Activated CD4-positive, alpha-beta T cell treated with anti-CD3 and anti-CD28 coated beads, Interleukin-2, amount 50 U/mL, for 16 hours (primary cell): ENCODE data around the gene DENND1A.
"Not testable (repeated sequence)": the region's sequence is repeated elsewhere in the genome, so short reads cannot be mapped to it uniquely, and the experiment has no call there.

Source experiments
- DNase-seq: peaks from one replicate; pipeline ENCODE4 v3.0.0-alpha.2; 2020

DENND1A gene

DNA sequence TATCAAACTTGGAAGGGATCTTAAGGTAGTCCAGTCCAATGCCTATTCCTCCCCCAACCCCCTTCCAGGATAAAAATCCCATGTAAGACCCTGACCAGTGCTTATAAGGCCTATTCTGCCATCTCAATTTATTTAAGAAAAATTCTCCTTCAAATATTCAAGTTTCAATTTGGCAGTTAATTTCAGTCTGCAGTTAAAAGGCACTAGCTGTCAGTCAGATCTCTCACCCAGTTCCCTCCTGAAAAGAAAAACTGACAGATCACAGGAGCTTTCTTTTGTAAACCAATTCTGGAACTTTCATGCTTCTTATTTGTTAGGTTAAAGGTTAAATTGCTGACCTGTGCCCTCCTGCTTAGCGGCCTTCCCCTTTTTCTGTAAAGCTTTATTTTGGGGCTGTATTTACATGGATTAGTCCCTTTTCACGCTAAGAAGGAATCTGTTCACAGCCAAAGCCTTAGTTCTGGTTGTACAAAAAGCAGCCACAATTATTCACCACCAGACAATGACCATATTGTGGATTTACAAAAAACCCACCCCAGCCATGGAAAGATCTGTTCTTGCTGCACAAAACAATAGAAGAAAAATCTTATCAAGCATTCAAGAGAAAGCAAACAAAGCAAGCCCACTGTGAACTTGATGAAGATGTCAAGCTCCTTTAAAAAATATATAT lies 68.7 kb downstream of the DENND1A start:
- DNase-seq = no peak

DNA sequence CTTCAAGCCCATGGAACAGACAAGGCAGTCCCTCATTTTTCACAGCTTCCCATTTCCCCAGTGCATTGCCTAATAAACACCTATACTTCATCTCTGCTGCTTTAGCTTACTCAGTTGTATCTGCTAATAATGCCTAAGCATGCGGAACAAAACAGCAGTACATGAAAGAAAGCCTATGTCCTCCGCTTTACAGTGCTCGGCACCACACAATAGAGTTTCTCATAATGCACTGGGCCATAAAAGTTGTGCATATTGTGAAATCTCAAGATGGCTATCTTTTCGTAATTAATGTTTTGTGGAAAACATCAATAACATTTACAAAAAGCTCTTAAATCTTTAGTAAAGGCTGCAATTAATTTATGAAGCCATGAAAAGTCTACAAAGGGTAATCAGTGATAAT lies 69.3 kb downstream of the DENND1A start:
- DNase-seq = no peak

DNA sequence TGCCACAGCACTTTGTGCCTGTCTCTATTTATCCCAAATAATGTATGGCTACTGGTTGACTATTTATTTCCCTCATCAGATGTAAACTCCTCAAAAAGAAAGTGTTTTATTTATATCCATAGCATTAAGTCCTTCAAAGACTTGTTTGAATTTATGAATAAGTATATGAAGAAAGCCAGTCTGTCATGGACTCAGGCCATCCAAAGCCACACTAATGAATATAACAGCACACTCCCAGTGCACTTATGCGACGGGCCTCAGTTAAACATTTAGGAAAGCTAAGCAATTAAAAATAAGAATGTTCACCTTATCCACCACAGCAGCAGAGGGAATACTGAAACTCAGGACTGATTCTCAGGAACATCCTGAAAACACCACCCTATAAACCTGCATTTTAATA lies 77.5 kb downstream of the DENND1A start:
- no peak for DNase-seq

DNA sequence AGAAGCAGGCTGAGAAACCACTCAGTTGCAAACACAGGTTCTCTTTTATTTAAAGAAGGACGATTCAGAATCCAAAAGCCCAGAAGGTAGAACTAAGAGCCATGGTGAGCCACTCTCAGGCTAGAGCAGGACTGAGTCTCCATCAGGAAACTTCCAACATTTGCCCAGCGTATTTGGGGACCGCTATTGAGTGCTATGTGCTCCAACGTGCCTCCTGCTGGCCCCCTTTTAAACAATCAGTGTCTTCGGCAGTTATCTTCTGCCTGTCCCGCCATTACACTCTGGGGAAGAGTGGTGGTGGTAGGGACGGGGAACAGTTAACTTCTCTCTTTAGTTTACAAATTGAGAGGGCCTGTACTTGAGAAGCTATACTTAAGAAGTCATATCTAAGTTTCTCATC lies 78.1 kb downstream of the DENND1A start:
- no peak for DNase-seq

DNA sequence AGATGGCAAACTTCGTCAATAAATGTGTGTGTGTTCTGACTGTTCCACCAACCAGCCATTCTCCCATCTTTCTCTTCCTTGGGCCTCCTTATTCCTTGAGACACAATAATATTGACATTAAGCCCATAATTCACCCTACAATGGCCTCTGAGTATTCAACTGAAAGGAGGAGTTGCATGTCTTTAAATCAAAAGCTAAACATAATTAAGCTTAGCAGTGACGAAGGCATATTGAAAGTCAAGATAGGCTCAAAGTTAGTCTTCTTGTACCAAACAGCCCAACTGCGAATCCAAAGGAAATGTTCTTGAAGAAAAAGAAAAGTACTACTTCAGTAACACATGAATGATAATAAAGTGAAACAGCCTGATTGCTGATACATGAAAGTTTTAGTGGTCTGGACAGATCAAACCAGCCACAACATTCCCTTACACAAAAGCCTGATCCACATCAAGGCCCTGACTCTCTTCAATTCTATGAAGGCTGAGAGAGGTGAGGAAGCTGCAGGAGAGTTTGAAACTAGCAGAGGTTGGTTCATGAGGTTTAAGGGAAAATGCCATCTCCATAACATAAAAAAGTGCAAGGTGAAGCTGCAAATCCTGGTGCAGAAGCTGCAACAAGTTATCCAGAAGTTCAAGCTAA lies 81.4 kb downstream of the DENND1A start:
- DNase-seq = no peak

DNA sequence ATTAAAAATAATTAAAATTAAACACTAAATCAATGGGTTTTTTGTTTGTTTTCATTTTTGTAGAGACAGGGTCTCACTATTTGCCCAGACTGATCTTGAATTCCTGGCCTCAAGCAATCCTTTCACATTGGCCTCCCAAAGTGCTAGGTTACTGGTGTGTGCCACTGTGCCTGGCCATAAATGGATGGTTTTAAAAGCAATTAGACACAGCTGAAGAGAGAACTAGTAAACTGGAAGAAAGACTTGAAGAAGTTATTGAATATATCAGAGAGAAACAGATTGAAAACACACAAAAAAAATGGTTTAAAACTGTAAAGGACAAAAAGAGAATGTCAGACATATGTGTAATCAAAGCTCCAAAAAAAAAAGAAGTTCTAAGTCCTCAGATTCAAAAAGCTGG lies 83.0 kb downstream of the DENND1A start:
- DNase-seq = no peak

DNA sequence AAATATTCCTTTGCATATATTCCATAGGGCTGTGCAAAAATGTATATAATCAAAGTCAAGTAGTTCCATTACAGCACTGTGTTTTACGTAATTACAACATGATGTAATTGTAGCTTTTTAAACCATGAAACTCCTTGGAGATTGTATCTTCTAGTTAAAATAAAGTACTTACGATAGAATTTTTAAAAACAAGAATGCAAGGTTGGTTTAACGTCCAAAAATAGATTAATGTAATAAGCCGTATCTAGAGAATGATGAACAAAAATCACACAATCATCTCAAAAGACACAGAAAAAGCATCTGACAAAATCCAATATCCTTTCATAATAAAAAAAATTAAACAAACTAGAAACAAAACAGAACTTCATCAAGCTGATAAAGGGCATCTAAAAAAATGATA lies 86.2 kb downstream of the DENND1A start:
- no peak for DNase-seq

DNA sequence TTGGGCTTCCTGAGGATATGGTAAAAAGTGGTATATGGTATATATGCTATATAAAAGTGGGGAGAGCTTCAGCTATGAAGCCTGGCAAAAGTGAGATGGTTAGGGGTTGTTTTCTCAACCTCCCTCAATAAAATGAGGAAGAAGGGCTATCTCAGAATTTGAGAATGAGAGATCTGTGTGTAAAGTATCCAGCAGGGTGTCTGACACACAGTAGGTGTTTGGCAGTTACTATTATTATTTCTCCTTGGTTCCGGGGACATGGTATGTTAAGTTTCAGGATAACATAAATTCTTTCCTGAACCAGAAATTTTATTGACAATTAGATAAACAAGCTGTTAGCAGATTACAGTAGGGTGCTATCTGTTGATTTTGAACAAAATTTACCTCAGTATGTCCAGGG lies 94.1 kb downstream of the DENND1A start:
- DNase-seq = no peak

DNA sequence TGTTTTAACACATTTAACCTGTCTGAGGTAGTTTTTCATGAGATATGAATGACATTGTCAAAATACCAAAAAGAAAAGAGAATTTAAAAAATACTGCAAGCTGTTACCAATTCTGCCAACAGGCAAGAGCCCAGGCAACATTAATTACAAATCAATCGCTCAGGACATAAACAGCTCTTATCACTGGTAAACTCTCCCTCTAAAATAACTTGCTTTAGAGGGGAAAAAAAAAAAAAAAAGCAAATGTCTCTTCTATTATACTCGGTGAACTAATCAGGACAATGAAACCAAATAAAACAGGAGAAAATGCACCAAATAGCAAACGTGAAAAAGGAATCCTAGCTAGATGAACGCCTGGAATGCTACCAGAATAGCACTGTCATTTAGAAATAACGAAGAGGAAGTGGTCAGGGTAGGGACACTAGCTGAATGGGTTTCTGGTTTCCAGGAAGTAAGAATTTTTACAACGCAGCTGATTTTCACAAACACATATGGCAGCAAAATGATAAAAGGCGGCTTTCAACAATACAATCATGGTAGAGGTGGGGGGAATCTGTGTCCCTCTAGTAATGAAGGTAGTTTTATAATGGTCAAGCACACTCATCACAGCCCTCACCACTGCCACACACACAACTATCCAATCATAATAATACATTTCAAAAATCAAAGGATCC lies 94.9 kb downstream of the DENND1A start:
- DNase-seq = peak; percentile 12

DNA sequence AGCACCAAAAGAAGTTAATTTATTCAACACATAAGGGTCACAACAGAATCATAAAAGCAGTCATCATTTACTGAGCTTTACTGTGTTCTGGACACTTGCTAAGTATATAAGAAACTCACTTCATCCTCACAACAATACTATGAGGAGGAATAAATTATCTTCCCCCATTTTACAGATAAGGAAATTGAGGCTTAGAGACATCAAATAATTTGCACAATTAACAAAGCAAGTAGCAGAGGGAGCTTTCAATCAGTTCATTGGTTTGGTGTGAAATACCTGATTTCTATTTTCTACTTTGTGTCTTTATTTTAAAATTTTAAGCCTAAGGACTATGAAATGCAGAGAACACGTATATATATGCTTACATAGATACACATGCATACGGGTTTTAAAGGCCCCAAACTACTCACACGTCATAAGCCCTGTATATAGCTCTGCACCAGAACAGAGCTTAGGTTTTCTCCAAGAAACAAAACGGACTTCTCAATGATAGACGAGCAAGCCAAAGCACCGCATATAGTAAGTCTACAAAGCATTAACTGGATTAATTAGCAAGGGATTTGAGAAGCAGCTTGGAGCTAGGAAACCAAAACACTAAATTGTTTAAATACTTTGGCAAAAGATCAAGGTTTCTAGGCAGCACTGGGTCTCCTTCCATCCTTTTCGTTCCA lies 95.6 kb downstream of the DENND1A start:
- no peak for DNase-seq

DNA sequence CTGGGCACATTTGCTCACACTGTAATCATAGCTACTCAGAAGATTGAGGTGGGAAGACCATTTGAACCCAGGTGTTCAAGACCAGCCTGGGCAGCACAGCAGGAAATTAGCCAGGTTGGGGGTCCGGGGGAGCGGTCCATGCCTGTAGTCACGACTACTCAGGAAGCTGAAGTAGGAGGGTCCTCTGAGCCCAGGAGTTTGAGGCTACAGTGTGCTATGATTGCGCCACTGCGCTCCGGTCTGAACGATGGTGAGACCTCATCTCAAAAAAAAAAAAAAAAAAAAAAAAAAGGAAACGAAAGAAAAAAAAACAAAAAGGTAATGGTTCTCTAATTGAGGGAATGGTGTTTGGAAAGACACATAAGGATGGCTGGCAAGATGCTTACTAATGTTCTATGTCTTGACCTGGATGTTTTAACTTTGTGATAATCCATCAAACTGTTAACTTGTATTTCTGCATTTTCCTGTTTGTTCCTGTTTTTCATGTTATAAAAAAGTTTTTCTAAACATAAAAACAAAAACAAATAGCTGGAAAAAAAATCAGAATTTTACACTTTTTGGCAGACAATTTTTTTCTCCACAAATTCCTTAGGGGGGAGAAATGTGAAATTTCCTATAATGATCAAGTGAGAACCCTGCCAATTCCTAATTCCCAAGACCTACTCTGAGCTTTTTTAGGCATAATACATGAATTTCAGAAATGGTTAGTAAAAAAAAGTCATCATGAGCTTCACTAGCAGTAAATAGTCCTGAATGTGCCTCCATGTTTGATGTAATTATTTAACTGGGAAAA lies 96.9 kb downstream of the DENND1A start:
- DNase-seq = no peak

DNA sequence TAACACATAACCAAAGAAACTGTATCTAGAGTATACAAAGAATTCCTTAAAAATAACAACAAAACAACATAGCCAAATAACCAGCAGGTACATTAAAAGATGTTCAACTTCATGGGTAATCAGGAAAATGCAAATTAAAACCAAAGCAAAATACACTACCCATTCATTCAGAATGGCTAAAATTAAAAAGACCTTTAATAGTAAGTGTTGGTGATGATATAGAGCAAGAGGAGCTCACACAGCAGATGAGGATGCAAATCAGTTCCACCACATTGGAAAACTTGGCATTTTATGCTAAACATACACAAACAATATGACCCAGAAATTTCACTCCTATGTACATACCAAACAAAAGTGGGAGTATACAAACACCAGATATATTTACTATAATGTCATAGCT lies 97.8 kb downstream of the DENND1A start:
- DNase-seq = no peak

DNA sequence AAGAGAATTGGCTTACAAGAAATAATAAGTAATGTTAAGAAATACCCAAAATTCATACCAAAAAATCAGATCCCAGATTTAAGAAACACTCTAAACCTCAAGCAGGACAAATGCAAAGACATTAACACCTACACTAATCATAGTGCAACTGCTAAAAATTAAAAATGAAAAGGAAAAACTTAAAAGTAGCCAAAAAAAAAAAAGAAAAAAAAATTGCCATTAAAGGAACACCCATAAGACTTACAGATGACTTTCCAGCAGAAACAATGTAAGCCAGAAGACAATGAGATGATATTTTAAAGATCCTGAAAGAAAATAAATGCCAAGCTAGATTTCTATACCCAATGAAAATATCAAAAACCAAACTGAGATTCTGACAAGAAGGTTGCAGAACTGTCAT lies 101.5 kb downstream of the DENND1A start:
- DNase-seq = no peak

DNA sequence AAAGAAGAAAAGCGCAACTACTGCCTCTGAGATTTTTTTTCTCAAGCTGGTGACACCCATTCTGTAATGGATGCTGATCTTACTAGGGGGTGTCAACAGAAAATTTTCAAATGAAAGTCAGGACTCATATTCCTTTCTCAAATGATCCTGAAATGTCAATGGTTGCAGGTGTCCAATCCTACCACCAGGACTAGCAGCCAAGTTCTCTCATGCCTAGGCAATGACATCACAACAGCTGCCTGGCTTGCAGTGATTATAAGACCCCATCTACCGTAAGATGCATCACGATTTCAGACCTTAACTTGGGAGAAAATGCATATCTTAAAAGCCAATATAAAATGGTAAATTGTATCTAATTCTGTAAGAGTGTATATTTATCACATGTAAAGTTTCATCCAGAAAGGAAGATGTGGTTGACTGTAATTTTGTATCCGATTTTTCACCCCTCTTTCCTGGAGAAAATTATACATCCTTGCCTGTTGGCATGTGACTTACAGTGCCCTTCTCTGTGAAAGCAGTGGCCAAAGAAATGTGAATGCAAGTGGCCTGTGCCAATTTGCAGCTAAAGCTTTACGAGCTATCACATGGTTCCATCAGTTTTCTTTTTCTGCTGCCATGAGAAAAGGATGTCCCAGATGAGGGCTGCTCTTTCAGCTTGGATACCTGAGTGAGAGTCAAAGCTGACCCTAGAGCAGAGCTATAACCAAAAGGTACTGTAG lies 104.4 kb downstream of the DENND1A start:
- no peak for DNase-seq

DNA sequence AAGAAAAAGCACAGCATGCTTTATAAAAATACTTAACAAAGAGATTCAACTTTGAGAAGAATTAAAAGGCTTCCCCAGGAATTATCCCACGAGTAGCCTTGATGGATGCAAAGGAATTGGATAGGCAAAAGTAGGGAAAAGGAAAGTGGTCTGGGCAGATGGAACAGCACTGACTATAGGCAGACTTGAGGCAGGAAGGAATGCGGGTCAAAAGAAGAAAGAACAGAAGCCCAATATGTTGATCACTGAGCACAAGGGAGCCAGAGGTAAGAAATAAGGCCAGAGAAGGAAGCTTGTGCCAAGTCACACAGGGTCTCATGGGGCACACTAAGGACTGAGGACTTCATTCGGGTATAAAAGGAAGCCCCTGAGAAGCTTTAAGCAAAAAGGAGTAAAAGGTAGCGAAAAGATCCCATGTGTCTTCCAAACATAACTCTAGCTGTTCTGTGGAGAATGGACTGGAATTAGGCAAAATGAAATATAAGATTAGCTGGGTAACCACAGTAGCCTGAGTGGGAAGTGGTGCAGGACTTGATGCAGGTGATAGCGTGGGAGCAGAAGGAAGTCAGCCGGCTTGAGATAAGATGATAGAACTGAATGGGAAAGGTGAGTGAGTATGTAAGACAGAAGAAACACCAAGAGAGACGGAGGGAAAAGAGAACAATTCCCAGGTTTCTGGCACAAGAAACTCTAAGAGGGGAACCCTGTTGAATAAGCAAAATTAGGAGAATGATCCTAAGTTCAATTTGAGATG lies 106.6 kb downstream of the DENND1A start:
- no peak for DNase-seq

DNA sequence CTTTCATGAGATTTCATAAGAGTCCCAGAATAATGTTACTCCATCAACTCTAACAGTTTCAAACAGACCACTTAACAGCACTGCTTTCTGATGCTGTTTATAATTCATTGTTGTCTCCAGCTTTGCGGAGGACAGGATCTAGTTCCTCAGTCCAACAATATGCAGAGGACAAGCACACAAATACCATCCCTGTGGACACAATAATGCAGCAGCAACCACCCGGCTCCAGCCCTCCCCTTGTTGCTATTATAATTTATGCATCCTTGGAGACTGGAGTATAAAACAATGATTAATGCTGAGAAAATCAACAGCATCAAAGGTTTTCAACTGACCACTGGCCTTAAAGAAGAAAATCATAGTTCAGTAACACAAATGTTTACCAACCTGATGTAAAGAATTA lies 108.3 kb downstream of the DENND1A start:
- no peak for DNase-seq

DNA sequence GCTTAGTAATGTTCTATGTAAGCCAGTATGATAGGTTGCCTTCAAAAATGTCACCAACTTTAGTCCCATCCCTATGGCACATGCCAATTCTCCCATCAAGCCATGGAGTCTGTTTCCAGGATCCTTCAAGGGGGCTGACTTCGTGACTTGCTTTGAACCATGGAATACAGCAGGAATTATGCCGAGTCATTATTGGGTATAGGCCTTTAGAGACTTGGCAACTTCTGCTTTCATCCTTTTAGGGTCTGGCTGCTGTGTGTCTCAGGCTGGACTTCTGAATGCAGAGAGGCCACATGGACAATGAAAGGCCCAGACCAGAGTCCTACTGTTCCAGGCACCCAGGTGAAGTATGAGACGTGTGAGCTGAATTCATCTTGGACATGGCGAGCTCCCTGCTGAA lies 109.8 kb downstream of the DENND1A start:
- no peak for DNase-seq

DNA sequence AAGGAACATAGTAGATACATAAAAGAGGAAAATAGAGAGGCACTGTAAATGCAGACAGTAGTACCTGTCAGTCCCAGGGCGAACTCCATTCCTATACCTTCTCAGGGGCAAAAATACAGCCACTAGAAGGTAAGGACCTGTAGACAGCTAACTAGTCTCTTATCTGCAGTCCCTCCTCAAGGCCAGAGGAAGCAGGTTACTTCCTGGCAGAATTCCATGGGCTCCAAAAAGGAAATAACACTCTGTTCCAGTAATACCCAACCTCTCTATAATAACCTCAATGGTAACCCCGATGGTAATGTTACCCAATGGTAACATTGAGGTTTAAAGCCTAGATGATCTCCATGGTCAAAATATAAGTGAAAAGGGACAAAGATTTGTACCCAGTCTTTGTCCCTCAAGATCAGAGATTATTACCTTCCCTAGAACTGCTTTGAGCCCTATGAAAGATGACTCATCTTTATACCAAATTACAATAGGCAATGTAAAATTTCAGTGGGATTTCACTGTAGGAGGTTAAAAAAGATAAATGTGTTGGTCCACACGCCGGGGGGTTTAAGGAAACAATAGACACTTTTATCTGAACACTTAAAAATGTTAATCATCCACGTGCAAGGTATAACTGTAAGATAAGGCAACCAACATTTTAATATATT lies 113.0 kb downstream of the DENND1A start:
- DNase-seq = no peak

DNA sequence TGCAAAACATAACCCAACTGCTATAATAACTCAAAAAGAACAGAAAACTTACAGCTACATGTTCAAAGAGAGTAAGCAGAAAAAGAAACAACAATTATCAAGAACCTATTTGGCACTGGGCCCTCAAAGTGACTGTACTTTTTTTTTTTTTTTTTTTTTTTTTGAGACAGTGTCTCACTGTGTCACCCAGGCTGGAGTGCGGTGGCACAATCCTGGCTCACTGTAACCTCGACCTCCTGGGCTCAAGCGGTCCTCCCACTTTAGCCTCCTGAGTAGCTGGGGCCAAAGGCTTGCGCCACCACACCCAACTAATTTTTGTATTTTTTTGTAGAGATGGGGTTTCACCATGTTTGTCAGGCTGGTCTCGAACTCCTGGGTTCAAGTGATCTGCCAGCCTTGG lies 114.1 kb downstream of the DENND1A start:
- DNase-seq = not testable (repeated sequence)

DNA sequence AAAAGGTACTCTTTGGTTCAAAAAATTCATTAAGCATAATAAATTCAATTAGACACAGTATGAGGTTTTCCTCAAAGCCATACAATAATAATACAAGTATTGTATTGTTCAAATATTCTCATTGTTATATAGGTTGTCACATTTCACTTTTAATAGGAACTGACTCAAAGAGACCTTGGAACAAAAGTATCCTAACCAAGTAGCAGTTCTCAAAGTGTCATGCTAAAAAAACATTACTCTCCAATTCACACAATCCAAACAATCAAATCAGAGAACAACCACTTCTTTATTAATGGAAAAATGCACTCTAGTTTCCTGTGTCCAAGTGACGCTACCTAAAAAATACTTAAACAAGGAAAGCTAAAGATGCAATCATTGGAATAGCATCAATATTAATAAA lies 115.4 kb downstream of the DENND1A start:
- no peak for DNase-seq

DNA sequence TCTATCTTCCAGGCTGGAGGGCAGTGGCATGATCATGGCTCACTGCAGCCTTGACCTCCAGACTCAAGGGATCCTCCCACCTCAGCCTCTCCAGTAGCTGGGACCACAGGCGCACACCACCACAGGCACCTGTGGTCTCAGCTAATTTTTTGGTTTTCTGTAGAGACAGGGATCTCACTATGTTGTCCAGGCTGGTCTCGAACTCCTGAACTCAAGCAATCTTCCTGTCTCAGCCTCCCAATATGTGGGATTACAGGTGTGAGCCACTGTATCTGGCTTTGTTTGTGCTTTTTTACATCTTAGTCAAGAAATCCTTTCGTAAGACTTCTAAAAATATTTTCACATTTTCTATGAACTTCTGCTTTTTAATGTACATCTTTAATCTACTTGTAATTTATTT lies 116.9 kb downstream of the DENND1A start:
- no peak for DNase-seq
